CD4-positive, alpha-beta T cell treated with Interleukin-2 at 100 ng/mL for 4 hours (primary cell): Measurements from ENCODE around the gene DPH3.

Experiments used
- DNase-seq: peaks from one replicate; pipeline ENCODE4 v3.0.0-alpha.2; 2020; ENCODE audit warnings: low spot score

Gene DPH3

GRCh38 chr3:16290827-16291196, 26.1 kb upstream of the DPH3 start:
- DNase-seq, result peak; percentile 83

- peak; percentile 77 for DNase-seq
Measured at GRCh38 chr3:16290007-16290826, 25.5 kb upstream of the DPH3 start.

GRCh38 chr3:16289144-16289889, 24.6 kb upstream of the DPH3 start:
- DNase-seq, result peak; percentile 40

DNA sequence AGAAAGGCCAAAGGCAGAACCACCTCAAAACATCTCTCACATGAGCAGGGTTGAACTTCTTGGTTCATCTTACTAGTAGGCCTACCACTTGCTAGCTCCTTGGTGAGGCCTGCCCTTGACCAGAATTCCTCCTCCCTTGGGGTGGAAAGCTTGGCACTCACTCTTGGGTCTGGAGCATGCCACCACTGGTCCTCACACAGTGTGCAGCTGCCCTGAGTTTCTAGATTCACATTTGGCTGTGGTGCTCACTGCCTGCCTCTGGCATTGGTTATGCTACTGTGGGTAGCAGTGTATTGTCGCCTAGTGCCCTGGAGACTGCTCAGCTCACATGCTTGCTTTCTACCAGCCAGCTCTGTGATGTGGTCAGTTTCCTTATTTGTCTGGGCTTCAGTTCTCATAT, 23.9 kb upstream of the DPH3 start:
- peak; percentile 32 for DNase-seq

DNA sequence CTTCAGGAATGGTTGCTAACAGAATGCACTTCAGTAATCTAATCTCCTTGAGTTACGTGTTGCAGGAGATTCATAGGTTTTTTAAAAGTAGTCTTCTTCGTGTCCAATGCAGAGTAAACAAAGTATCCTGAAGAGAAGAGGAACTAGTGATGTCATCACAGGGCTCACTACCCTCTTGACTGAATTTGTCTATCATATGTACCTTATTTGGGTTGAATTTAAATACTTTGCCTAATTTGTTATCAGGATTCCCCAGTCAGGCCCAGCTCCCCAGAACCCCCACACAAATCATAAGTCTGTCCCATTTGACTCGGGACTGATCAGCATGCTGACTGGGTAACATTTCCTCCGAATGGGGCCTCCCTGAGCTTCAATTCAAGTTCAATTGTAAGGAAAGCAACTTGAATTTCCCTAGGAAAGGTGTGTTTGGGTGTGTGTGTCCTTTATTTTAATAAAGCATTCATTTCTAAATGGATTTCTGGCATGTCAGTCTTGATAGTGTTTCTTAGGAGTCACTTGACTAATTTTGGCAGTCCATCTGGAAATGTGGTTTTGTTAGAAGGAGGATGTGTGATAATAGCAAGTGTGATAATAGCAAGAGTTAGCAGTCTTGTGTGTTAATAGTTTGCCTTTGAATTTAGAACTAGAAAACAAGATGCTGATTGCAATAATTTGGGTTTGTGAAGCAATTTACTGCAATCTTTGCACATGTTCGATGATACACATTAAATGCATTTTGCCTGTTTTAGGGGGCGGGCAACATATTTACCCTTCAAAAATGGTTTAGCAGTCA, 22.2 kb upstream of the DPH3 start:
- no peak for DNase-seq

DNA sequence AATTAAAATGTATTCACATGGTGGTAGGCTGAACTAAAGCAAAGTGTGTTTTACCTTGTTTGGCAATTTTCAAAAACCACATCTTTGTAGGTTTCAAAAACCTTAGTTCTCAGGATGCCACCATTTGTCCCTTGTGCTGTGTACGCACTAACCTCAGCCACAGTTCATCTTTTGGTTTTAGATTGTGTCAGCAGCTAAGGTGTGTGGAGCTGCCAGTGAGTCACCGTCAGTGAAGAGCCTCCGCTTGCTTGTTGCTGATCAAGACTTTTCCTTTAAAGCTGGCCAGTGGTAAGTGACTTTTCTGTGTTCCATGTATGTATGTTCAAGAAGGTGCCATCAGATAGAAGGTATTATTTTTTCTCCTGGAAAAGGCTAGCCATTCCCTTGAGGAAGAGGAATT, 21.4 kb upstream of the DPH3 start:
- peak; percentile 87 for DNase-seq

GRCh38 chr3:16284633-16285032, 19.9 kb upstream of the DPH3 start:
- DNase-seq, result no peak

DNA sequence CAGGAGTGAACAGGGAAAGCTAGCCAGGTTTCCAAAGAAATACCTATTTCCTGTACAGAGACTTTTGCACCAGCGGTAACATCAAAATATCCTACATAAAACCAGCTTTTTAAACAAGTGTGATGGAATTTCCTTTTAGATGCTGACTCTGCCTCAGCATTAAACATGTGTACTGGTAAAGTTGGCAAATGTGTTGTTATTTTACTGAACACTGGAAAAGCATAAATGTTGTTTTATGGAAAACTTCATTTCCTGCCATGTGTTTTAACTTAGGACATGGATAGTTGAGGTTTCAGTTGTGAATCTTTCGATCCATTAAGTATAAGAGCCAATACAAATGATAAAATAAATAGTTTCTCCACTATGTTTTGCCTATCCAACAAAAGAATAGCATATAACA, 15.9 kb upstream of the DPH3 start:
- no peak for DNase-seq

DNA sequence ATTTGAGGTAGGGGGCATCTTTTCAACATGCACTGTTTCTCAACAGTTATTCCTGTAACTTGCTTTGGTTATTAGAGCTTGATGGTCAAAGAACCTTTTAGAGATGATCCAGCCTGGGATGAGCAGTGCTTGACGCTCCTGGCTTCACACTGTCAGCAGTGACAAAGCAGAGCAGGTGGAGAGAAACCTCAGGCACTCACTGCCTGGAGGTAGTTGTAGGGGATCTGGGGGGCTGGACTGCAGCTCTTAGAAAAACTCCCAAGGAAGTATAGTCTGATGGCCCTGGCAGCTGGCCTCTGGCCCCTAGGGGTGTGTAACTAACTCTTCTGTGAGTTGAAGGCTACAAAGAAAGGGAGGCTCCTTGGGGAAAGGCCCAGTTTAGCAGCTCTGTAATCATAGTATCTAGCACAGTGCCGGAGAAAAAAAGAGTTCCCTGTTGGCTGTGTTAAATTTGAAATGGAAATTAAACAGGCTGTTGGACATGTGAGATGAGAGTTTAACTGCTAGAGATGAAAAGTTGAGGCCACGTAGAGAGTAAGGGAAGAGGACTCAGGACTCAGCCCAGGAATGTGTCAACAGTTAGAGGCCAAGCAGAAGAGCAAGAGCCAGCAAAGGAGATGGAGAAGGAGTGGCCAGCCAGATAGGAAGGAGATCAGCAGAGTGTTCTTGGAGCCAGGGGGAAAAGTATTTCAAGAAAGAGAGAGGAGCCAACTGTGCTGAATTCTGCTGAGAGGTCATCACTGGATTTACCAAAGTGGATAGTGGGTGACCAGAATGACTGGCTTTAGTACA, 14.5 kb upstream of the DPH3 start:
- DNase-seq, result no peak

DNA sequence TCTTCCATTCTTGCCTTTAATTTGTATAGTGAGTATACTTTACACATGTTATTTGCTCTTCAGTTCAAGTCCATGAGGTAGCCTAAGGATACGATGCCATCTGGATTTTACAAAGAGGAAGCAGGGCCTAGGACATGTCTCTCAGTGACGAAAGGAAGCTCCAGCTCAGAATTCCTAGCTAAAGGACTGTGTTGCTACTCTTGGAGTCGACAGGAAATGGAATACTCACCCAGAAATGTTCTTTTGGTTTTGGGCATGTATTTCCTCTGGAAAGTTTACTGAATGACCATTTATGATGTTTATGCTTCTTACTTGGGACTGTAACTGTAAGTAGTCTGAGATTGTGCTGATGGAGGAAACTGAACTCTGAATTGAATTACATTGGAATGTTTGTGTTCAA, 12.7 kb upstream of the DPH3 start:
- DNase-seq, result no peak

DNA sequence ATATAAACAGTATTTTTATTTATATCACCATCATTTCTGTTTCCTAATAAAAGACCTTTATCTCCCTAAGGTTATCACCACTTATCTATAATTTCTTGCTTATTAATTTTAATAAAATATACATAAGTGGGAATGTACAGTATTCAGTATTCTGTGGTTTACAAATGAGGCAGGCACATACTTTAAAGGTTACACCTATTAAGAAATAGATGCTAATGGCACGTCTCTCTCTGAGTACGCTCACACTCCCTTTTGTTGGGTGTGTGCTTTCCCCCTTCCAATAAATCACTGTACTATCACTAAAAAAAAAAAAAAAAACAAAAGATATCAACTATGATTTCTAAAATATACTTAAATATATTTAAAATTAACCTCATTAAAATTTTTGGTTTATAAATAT, 9.1 kb upstream of the DPH3 start:
- no peak for DNase-seq

DNA sequence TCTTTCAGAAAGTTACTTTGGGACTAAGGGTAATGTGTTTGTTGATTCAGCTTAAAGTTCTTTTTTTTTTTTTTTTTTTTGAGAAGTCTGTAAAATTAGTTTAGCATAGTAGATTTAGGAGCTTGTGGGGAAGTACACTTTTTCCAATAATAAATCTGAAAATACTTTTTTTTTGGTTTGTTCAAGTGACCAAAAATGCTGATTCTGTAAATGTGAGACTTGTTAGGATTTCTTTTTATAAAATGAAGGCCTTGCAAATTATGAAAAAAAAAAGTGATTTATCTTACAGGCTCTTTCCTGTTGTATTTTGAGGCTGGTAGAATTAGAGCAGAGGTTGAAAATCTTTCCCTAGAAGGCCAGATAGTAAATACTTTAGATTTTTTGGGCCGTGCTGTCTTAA, 7.8 kb upstream of the DPH3 start:
- no peak for DNase-seq

- no peak for DNase-seq
Measured at GRCh38 chr3:16270855-16271254, 6.1 kb upstream of the DPH3 start.

- no peak for DNase-seq
Measured at GRCh38 chr3:16266714-16267113, 2.0 kb upstream of the DPH3 start.

DNA sequence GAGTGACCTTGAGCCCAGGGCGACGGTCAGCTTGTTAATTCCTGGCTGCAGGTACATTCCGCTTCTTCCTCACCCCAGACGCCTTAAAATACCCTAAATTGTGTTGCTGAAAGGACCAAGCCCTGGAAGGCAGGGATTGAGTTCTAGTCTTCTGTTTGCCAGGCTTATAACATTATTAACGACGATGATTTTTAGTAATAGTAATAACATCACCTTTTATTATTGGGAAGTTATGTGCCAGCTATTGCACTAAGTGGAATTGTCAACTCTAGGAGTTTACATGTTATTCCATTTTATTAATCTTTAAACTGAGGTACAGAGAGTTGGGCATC, 678 bp upstream of the DPH3 start:
- DNase-seq, result no peak

DNA sequence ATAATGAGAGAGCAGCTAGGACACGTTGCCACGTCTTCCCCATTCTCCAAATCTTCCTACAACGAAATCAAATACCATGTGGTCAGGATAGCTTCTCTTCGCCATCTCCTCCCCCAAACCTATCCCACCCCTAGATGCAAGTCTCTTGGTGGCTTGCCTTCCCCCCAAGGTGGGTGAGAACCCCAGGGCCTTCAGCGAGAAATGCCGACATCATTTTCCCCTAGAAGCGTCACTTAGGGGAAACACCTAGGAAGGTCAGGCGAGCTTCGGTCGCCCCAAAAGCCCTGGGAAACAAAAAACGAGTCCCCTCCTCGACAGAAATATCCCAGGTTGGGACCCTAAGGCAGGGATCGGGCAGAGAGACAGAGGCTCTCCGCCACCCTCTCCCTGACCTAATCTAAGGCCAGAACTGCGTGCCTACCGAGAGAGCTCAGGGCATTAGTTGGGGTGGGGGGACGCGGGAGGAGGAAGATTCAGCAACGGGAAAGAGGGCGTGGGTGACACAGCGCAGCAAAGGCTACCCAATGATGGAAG, 502 bp downstream of the DPH3 start:
- DNase-seq, result no peak

DNA sequence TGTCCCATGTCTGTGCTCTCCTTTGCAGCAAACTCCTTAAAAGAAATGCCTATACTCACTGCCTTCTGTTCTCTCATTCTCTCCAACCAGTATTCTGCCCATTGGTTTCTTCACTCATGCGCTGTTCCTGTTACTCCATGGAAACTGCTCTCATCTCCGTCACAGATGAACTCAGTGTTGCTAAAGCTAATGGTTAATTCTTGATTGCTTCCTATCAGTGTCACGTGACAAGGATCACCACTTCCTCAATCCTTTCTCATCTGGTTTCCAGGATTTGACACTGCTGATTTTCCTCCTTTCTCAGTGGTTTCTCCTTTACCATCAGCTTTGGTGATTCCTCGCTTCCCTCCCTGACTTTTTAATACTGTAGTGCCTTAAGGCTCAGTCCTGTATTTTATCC, 2.6 kb downstream of the DPH3 start:
- no peak for DNase-seq

GRCh38 chr3:16260046-16260445, 4.7 kb downstream of the DPH3 start:
- DNase-seq, result no peak

DNA sequence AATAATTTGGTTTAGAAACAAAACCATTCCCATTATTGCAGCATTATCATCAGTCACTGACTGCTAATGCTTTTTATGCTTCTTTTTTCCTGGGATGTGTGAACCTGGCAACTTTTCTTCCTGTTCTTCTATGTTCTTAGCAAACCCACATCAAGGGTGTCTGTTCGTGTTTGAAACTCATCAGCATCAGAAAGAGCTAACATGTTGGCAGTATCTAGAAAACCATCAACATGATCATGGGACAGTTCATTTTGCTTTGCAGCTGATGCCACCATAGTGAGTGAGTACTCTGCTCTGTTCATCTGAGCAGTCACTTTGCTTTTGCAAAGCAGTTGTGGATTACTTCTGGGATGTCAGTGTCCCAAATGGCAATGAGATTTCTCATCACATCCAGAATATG, 5.9 kb downstream of the DPH3 start:
- no peak for DNase-seq

DNA sequence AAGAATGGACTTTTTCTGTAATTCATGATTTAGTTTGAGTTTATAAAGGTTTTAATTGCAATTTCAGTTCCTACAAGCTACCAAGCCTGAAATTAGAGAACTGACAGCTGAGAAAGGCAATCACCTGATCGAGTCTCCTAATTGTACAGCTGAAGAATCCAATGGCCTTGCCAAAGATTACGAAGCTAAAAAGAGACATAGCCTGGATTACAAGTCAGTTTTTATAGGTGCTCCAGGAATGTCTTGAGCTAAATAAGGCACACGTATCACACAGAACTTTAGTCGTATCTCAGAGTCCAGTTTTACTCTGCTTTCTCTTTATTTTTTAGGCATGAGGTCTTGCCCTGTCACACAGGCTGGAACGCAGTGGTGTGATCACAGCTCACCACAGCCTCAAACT, 6.6 kb downstream of the DPH3 start:
- DNase-seq, result no peak

DNA sequence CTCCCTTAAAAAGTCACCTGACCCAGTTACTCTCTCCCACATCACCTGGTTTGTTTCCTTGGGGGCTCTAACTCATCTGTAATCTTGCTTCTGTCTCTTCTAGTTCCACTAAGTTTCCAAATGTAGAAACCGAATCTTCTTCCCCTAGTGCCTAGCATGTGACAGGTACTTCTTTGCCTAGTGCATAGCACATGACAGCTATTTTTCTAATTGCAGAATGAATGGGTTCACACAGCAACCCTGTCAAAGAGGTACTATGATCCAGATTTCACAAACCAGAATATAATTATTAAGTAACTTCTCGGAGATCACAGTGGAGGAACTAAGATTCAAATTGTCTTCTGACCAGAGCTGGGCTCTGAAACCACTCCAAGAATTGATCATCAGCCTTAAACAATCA, 7.4 kb downstream of the DPH3 start:
- no peak for DNase-seq

DNA sequence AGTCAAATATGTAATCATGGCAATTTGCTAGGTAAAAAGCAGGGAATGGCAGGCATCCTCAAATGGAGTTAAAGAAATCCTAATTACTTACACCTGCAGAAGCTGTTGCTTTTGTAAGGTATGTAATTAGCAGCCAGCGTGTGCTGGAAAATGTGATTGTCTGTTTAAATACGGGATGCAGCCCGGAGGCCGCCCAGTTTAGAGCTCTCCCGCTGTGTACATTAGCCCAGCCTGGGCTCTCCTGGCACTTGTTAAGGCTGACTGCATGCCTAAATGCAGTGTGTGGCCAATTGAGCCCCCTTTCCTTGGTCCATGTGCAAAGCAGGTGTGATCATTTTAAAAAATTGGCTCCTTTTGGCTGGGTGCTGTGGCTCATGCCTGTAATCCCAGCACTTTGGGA, 9.0 kb downstream of the DPH3 start:
- no peak for DNase-seq
